Mesendoderm (in vitro differentiated cells): ENCODE results near the gene PKN3.
"Not testable (repeated sequence)": the region's sequence is repeated elsewhere in the genome, so short reads cannot be mapped to it uniquely, and the experiment has no call there.

Experiments
- DNase-seq: peaks from one replicate; pipeline ENCODE4 v3.0.0; 2013
- H2AK5ac ChIP-seq: 2 replicates; pipeline ENCODE4 v1.6.1; 2013; ENCODE audit warnings: low read length, inconsistent platforms
- H2BK120ac ChIP-seq: 2 replicates; pipeline ENCODE4 v1.6.1; 2013; ENCODE audit warnings: low read depth, mild to moderate bottlenecking, low read length, moderate library complexity, mixed read lengths
- H2BK15ac ChIP-seq: replicated peaks from 2 replicates; pipeline ENCODE4 v1.6.1; 2013; ENCODE audit warnings: low read depth, mild to moderate bottlenecking, moderate library complexity
- H2BK5ac ChIP-seq: 2 replicates; pipeline ENCODE4 v1.6.1; 2013; ENCODE audit warnings: low read length, inconsistent platforms
- H3K18ac ChIP-seq: 2 replicates; pipeline ENCODE4 v1.6.1; 2013; ENCODE audit warnings: mild to moderate bottlenecking, low read length, mixed read lengths
- H3K23ac ChIP-seq: one replicate; pipeline ENCODE4 v1.6.1; 2013; ENCODE audit warnings: low read length
- H3K27ac ChIP-seq: 2 replicates; pipeline ENCODE4 v1.5.1; 2013; ENCODE audit warnings: low read depth, mild to moderate bottlenecking, inconsistent platforms, low read length, moderate library complexity
- H3K27me3 ChIP-seq: 2 replicates; pipeline ENCODE4 v1.6.1; 2013; ENCODE audit warnings: low read length, control low read depth, mild to moderate bottlenecking, inconsistent platforms; ENCODE audit not compliant: insufficient read depth, poor library complexity
- H3K36me3 ChIP-seq: 2 replicates; pipeline ENCODE4 v1.6.1; 2013; ENCODE audit warnings: low read length, inconsistent platforms; ENCODE audit not compliant: control insufficient read depth, insufficient read depth
- H3K4ac ChIP-seq: one replicate; pipeline ENCODE4 v1.6.1; 2013; ENCODE audit warnings: low read depth, mild to moderate bottlenecking, low read length, moderate library complexity
- H3K4me1 ChIP-seq: 2 replicates; pipeline ENCODE4 v1.6.1; 2013; ENCODE audit warnings: low read depth, low read length, inconsistent platforms; ENCODE audit not compliant: control insufficient read depth
- H3K4me2 ChIP-seq: 2 replicates; pipeline ENCODE4 v1.6.1; 2013; ENCODE audit warnings: low read length
- H3K4me3 ChIP-seq: 2 replicates; pipeline ENCODE4 v1.5.1; 2013; ENCODE audit warnings: mild to moderate bottlenecking, low read length
- H3K56ac ChIP-seq: one replicate; pipeline ENCODE4 v1.6.1; 2013; ENCODE audit warnings: low read length
- H3K79me1 ChIP-seq: 2 replicates; pipeline ENCODE4 v1.6.1; 2013; ENCODE audit warnings: low read length, inconsistent platforms
- H3K79me2 ChIP-seq: 2 replicates; pipeline ENCODE4 v1.6.1; 2013; ENCODE audit warnings: mild to moderate bottlenecking, low read length; ENCODE audit not compliant: control insufficient read depth, insufficient read depth
- H3K9ac ChIP-seq: 2 replicates; pipeline ENCODE4 v1.6.1; 2013; ENCODE audit warnings: low read length, inconsistent platforms
- H4K5ac ChIP-seq: one replicate; pipeline ENCODE4 v1.6.1; 2013; ENCODE audit warnings: low read length
- H4K8ac ChIP-seq: one replicate; pipeline ENCODE4 v1.6.1; 2013; ENCODE audit warnings: low read depth, mild to moderate bottlenecking, control low read depth, low read length, moderate library complexity
- WGBS: extraction: QIAGEN DNeasy Blood & Tissue Kit; methylation state at CpG from one replicate; pipeline ENCODE4 v1.1.7; 2013; ENCODE audit warnings: low lambda C conversion rate, missing lambda C conversion rate; ENCODE audit not compliant: insufficient coverage; ENCODE audit errors: extremely low coverage; 5-methylcytosine and 5-hydroxymethylcytosine counted together

PKN3 gene

GRCh38 chr9:128696923-128697707 is 5.2 kb upstream of the PKN3 start:
- H2BK5ac ChIP-seq = no peak overlapping the region
- no peak overlapping the region for H3K4me3 ChIP-seq
- no peaks in the 10 kb centered on the region for H3K27me3 ChIP-seq
- H4K8ac ChIP-seq = no peak overlapping the region
- H3K4me1 ChIP-seq = no peaks in the 10 kb centered on the region
- no peak overlapping the region for H2BK120ac ChIP-seq
- peaks cover 2% of the 10 kb centered on the region for H3K79me1 ChIP-seq
- no peak overlapping the region for H3K18ac ChIP-seq
- no CpG with 5 or more reads among the region's 8 CpGs for WGBS
- no peak overlapping the region for H2AK5ac ChIP-seq
- no peak overlapping the region for H3K9ac ChIP-seq
- no peak overlapping the region for H4K5ac ChIP-seq
- peaks cover 2% of the 10 kb centered on the region for H3K79me2 ChIP-seq
- H2BK15ac ChIP-seq = no peak overlapping the region
- no peak overlapping the region for H3K56ac ChIP-seq
- H3K36me3 ChIP-seq = peaks cover 8% of the 10 kb centered on the region
- DNase-seq = peak; percentile 29
- H3K4me2 ChIP-seq = no peak overlapping the region
- H3K4ac ChIP-seq = no peak overlapping the region
- no peak overlapping the region for H3K23ac ChIP-seq
- H3K27ac ChIP-seq = no peak overlapping the region

GRCh38 chr9:128699096-128699795 is 3.1 kb upstream of the PKN3 start:
- not testable (repeated sequence) for H3K27ac ChIP-seq, H3K56ac ChIP-seq, H3K18ac ChIP-seq, DNase-seq, H3K4ac ChIP-seq, H3K9ac ChIP-seq, H3K4me3 ChIP-seq, H3K79me1 ChIP-seq, H3K79me2 ChIP-seq, H3K36me3 ChIP-seq, H3K4me2 ChIP-seq, H3K23ac ChIP-seq, H2BK120ac ChIP-seq, H4K8ac ChIP-seq, H3K27me3 ChIP-seq, H4K5ac ChIP-seq, H2AK5ac ChIP-seq, H2BK15ac ChIP-seq, H2BK5ac ChIP-seq, H3K4me1 ChIP-seq
- whole genome bisulfite sequencing = no CpG with 5 or more reads among the region's 30 CpGs

GRCh38 chr9:128701227-128701854 is 962 bp upstream of the PKN3 start:
- H3K27ac ChIP-seq = no peak overlapping the region
- H3K79me2 ChIP-seq = no peaks in the 10 kb centered on the region
- H4K5ac ChIP-seq = no peak overlapping the region
- H3K79me1 ChIP-seq = no peaks in the 10 kb centered on the region
- H2BK15ac ChIP-seq = no peak overlapping the region
- no peak overlapping the region for H2BK120ac ChIP-seq
- H3K4me3 ChIP-seq = no peak overlapping the region
- no peak overlapping the region for H4K8ac ChIP-seq
- H3K4ac ChIP-seq = no peak overlapping the region
- no peaks in the 10 kb centered on the region for H3K27me3 ChIP-seq
- no peak overlapping the region for H2BK5ac ChIP-seq
- no CpG with 5 or more reads among the region's 10 CpGs for WGBS
- H3K36me3 ChIP-seq = peaks cover 4% of the 10 kb centered on the region
- peaks cover 2% of the 10 kb centered on the region for H3K4me1 ChIP-seq
- no peak overlapping the region for H3K56ac ChIP-seq
- H3K23ac ChIP-seq = no peak overlapping the region
- H3K4me2 ChIP-seq = no peak overlapping the region
- no peak overlapping the region for H3K9ac ChIP-seq
- H3K18ac ChIP-seq = no peak overlapping the region
- peak; percentile 38 for DNase-seq
- H2AK5ac ChIP-seq = no peak overlapping the region

- peak overlapping the region; percentile 1 for H3K4ac ChIP-seq
- peak overlapping the region; percentile 89 for H3K23ac ChIP-seq
- peak overlapping the region; percentile 81 for H3K56ac ChIP-seq
- no CpG with 5 or more reads among the region's 55 CpGs for WGBS
- H3K9ac ChIP-seq = peak overlapping the region; percentile 88
- peaks cover 2% of the 10 kb centered on the region for H3K4me1 ChIP-seq
- H2BK120ac ChIP-seq = no peak overlapping the region
- no peak overlapping the region for H4K8ac ChIP-seq
- H2BK5ac ChIP-seq = no peak overlapping the region
- peak overlapping the region; percentile 60 for H3K27ac ChIP-seq
- no peak overlapping the region for H4K5ac ChIP-seq
- H3K27me3 ChIP-seq = no peaks in the 10 kb centered on the region
- peak overlapping the region; percentile 72 for H3K4me3 ChIP-seq
- H2AK5ac ChIP-seq = peak overlapping the region; percentile 78
- H3K79me1 ChIP-seq = no peaks in the 10 kb centered on the region
- peak overlapping the region; percentile 88 for H3K18ac ChIP-seq
- peak overlapping the region; percentile 84 for H3K4me2 ChIP-seq
- no peak overlapping the region for H2BK15ac ChIP-seq
- H3K36me3 ChIP-seq = no peaks in the 10 kb centered on the region
- peak; percentile 69 for DNase-seq
- no peaks in the 10 kb centered on the region for H3K79me2 ChIP-seq
Observed at GRCh38 chr9:128702949-128703615, 779 bp downstream of the PKN3 start.

- no peak overlapping the region for H3K4ac ChIP-seq
- H3K79me2 ChIP-seq = no peaks in the 10 kb centered on the region
- peak overlapping the region; percentile 88 for H3K9ac ChIP-seq
- no peaks in the 10 kb centered on the region for H3K36me3 ChIP-seq
- H3K27ac ChIP-seq = no peak overlapping the region
- peak overlapping the region; percentile 88 for H3K18ac ChIP-seq
- no peak overlapping the region for H2BK120ac ChIP-seq
- H3K79me1 ChIP-seq = no peaks in the 10 kb centered on the region
- peak overlapping the region; percentile 78 for H2AK5ac ChIP-seq
- H3K27me3 ChIP-seq = no peaks in the 10 kb centered on the region
- H3K4me3 ChIP-seq = no peak overlapping the region
- peak overlapping the region; percentile 81 for H3K56ac ChIP-seq
- DNase-seq = no peak
- H4K5ac ChIP-seq = no peak overlapping the region
- H2BK15ac ChIP-seq = no peak overlapping the region
- no CpG with 5 or more reads among the region's 31 CpGs for WGBS
- H4K8ac ChIP-seq = no peak overlapping the region
- peak overlapping the region; percentile 84 for H3K4me2 ChIP-seq
- H3K4me1 ChIP-seq = peaks cover 2% of the 10 kb centered on the region
- peak overlapping the region; percentile 89 for H3K23ac ChIP-seq
- H2BK5ac ChIP-seq = no peak overlapping the region
Observed at GRCh38 chr9:128703616-128704355, 1.5 kb downstream of the PKN3 start.
